Mesendoderm (in vitro differentiated cells): Measurements from ENCODE around the gene SIGLEC11.

ENCODE experiments used
- DNase-seq: peaks from one replicate; pipeline ENCODE4 v3.0.0; 2013
- H2AK5ac ChIP-seq: 2 replicates; pipeline ENCODE4 v1.6.1; 2013; ENCODE audit warnings: low read length, inconsistent platforms
- H2BK120ac ChIP-seq: 2 replicates; pipeline ENCODE4 v1.6.1; 2013; ENCODE audit warnings: low read depth, mild to moderate bottlenecking, low read length, moderate library complexity, mixed read lengths
- H2BK15ac ChIP-seq: replicated peaks from 2 replicates; pipeline ENCODE4 v1.6.1; 2013; ENCODE audit warnings: low read depth, mild to moderate bottlenecking, moderate library complexity
- H2BK5ac ChIP-seq: 2 replicates; pipeline ENCODE4 v1.6.1; 2013; ENCODE audit warnings: low read length, inconsistent platforms
- H3K18ac ChIP-seq: 2 replicates; pipeline ENCODE4 v1.6.1; 2013; ENCODE audit warnings: mild to moderate bottlenecking, low read length, mixed read lengths
- H3K23ac ChIP-seq: one replicate; pipeline ENCODE4 v1.6.1; 2013; ENCODE audit warnings: low read length
- H3K27ac ChIP-seq: 2 replicates; pipeline ENCODE4 v1.5.1; 2013; ENCODE audit warnings: low read depth, mild to moderate bottlenecking, inconsistent platforms, low read length, moderate library complexity
- H3K27me3 ChIP-seq: 2 replicates; pipeline ENCODE4 v1.6.1; 2013; ENCODE audit warnings: low read length, control low read depth, mild to moderate bottlenecking, inconsistent platforms; ENCODE audit not compliant: insufficient read depth, poor library complexity
- H3K36me3 ChIP-seq: 2 replicates; pipeline ENCODE4 v1.6.1; 2013; ENCODE audit warnings: low read length, inconsistent platforms; ENCODE audit not compliant: control insufficient read depth, insufficient read depth
- H3K4ac ChIP-seq: one replicate; pipeline ENCODE4 v1.6.1; 2013; ENCODE audit warnings: low read depth, mild to moderate bottlenecking, low read length, moderate library complexity
- H3K4me1 ChIP-seq: 2 replicates; pipeline ENCODE4 v1.6.1; 2013; ENCODE audit warnings: low read depth, low read length, inconsistent platforms; ENCODE audit not compliant: control insufficient read depth
- H3K4me2 ChIP-seq: 2 replicates; pipeline ENCODE4 v1.6.1; 2013; ENCODE audit warnings: low read length
- H3K4me3 ChIP-seq: 2 replicates; pipeline ENCODE4 v1.5.1; 2013; ENCODE audit warnings: mild to moderate bottlenecking, low read length
- H3K56ac ChIP-seq: one replicate; pipeline ENCODE4 v1.6.1; 2013; ENCODE audit warnings: low read length
- H3K79me1 ChIP-seq: 2 replicates; pipeline ENCODE4 v1.6.1; 2013; ENCODE audit warnings: low read length, inconsistent platforms
- H3K79me2 ChIP-seq: 2 replicates; pipeline ENCODE4 v1.6.1; 2013; ENCODE audit warnings: mild to moderate bottlenecking, low read length; ENCODE audit not compliant: control insufficient read depth, insufficient read depth
- H3K9ac ChIP-seq: 2 replicates; pipeline ENCODE4 v1.6.1; 2013; ENCODE audit warnings: low read length, inconsistent platforms
- H4K5ac ChIP-seq: one replicate; pipeline ENCODE4 v1.6.1; 2013; ENCODE audit warnings: low read length
- H4K8ac ChIP-seq: one replicate; pipeline ENCODE4 v1.6.1; 2013; ENCODE audit warnings: low read depth, mild to moderate bottlenecking, control low read depth, low read length, moderate library complexity
- WGBS: extraction: QIAGEN DNeasy Blood & Tissue Kit; methylation state at CpG from one replicate; pipeline ENCODE4 v1.1.7; 2013; ENCODE audit warnings: low lambda C conversion rate, missing lambda C conversion rate; ENCODE audit not compliant: insufficient coverage; ENCODE audit errors: extremely low coverage; 5-methylcytosine and 5-hydroxymethylcytosine counted together

SIGLEC11 gene

GRCh38 chr19:49907745-49908446, 53.1 kb downstream of the SIGLEC11 start:
- Histone ChIP-seq H3K36me3 (peaks cover 17% of the 10 kb centered on the region), H3K4me2 (no peak overlapping the region)

DNA sequence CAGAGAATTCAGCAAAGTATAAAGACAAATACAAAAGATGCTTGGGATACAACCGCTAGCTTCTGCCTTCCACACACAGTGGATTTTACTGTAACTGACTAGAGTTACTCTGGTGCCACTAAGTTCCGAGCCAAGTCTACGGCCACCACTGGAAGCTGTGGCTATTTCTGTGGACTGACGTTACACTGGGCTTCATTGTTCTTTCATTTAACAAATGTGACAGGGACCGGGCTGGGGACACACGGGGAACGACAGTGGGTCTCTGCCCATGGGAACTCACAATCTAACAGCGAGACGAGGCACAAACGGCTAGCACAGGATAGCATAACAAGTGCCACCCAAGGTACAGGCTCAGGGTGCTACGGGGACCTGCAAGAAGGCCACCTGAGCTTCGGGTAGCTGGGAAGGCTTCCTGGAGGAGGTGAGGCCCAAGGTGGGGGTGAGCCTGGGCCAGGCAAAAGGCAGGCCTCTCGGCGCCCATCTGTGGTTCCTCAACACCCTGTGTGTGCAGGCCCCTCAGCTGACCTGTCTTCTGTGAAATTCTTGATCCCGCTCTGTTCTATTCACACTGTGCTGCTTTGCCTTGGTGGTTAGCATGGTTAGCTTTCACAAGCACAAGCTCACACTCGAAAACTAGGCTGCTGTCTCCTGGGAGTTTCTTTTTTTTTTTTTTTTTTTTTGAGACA, 54.0 kb downstream of the SIGLEC11 start:
- no peaks in the 10 kb centered on the region for H3K4me1 ChIP-seq
- no peaks in the 10 kb centered on the region for H3K27me3 ChIP-seq
- no peak overlapping the region for H2BK15ac ChIP-seq
- no peak overlapping the region for H3K18ac ChIP-seq
- H3K9ac ChIP-seq = no peak overlapping the region
- peaks cover 2% of the 10 kb centered on the region for H3K79me2 ChIP-seq
- no peak overlapping the region for H2AK5ac ChIP-seq
- H3K23ac ChIP-seq = no peak overlapping the region
- no peak overlapping the region for H3K27ac ChIP-seq
- no peak overlapping the region for H2BK5ac ChIP-seq
- no peak overlapping the region for H3K4me2 ChIP-seq
- no peak overlapping the region for H2BK120ac ChIP-seq
- peaks cover 17% of the 10 kb centered on the region for H3K36me3 ChIP-seq
- WGBS = no CpG with 5 or more reads among the region's 16 CpGs
- no peak overlapping the region for H4K5ac ChIP-seq
- H4K8ac ChIP-seq = no peak overlapping the region
- H3K4me3 ChIP-seq = no peak overlapping the region
- no peak overlapping the region for H3K56ac ChIP-seq
- H3K4ac ChIP-seq = no peak overlapping the region
- no peak for DNase-seq
- H3K79me1 ChIP-seq = peaks cover 4% of the 10 kb centered on the region

More at GRCh38 chr19:49907745-49908446, 53.1 kb downstream of the SIGLEC11 start:
- Histone ChIP-seq H3K4me3 (no peak overlapping the region), H3K79me1 (peaks cover 4% of the 10 kb centered on the region), H3K56ac (no peak overlapping the region), H3K23ac (no peak overlapping the region), H3K79me2 (peaks cover 2% of the 10 kb centered on the region), H2AK5ac (no peak overlapping the region), H3K27ac (no peak overlapping the region), H3K4me1 (no peaks in the 10 kb centered on the region), H2BK120ac (no peak overlapping the region), H2BK5ac (no peak overlapping the region), H3K4ac (no peak overlapping the region), H3K27me3 (no peaks in the 10 kb centered on the region), H4K5ac (no peak overlapping the region), H4K8ac (no peak overlapping the region), H2BK15ac (no peak overlapping the region), H3K9ac (no peak overlapping the region), H3K18ac (no peak overlapping the region)
- DNase-seq = no peak
- WGBS = no CpG with 5 or more reads among the region's 23 CpGs

GRCh38 chr19:49904136-49904535, 56.8 kb downstream of the SIGLEC11 start:
- WGBS = no CpG with 5 or more reads among the region's 6 CpGs
- H3K56ac ChIP-seq = no peak overlapping the region

More at GRCh38 chr19:49904136-49904535, 56.8 kb downstream of the SIGLEC11 start:
- Histone ChIP-seq H3K4ac (no peak overlapping the region), H3K27me3 (no peaks in the 10 kb centered on the region), H4K8ac (no peak overlapping the region), H4K5ac (no peak overlapping the region), H3K4me1 (no peaks in the 10 kb centered on the region), H3K36me3 (peaks cover 10% of the 10 kb centered on the region), H3K79me1 (no peaks in the 10 kb centered on the region), H3K27ac (no peak overlapping the region), H2BK120ac (no peak overlapping the region), H2BK5ac (no peak overlapping the region), H3K18ac (no peak overlapping the region), H3K79me2 (no peaks in the 10 kb centered on the region), H3K9ac (no peak overlapping the region), H3K23ac (no peak overlapping the region), H3K4me2 (no peak overlapping the region), H3K4me3 (no peak overlapping the region), H2AK5ac (no peak overlapping the region), H2BK15ac (no peak overlapping the region)
- DNase-seq = no peak
